ENCODE results near the gene PNMA1. TPM values are rescaled to one million over a fixed set of nuclear protein-coding genes. Genes with fewer than 3 reads are reported as not detected.

Gene PNMA1
- total and polyA plus RNA-seq, 9 of the 15 experiments (the other 6 are each of a cell fraction or from before 2014, with no cell fraction given) = 1.7 to 26.4 (median 8.7) TPM

DNA sequence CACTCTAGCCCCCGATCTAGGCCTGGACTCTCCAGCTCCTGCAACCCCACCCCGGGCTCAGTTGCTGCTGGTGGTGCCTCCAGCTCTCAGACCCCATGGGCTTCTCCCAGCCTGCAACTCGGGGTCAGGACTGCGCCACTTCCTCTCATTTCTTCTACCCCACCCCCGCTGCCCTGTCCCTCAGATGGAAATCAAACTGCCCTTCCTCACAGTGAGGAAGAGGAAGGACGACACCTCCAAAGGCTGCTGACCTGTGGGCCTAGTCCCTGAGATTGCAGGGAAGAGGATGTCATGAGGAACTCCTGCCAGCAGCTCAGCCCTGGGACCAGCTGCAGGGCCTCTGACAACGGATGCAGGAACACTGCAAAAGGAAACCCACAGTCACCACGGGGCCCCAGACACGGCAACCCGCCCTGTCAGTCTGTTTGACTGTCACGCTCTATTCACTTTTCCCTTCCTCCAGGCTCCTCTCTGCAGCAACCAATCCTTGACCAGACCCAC, 29.3 kb upstream of the PNMA1 start:
- ATAC-seq = peak; percentile 1; the same call in 1 of the 3 replicates
- H3K9ac ChIP-seq (ENCODE audit: insufficient read depth in 1 of 2, low read depth in 2 of 2, low read length in 2 of 2) = peak overlapping the region; percentile 59 to 77
- peak overlapping the region; percentile 86 for H3K27ac ChIP-seq (ENCODE audit: extremely low read depth, low read depth, low read length)

More for the DNA sequence above, 29.3 kb upstream of the PNMA1 start:
- FAIRE-seq = peak; percentile 49
- ChIA-PET POLR2A (interaction anchor here (1.6 to 6.8 kb wide), 5 partner anchors 11 to 19 kb away, joined by 4 to 80 read pairs (median 5); a partner anchor contains a TSS), CTCF (ENCODE audit: low intra/inter-chr PET ratio) (no interaction called here)
- Histone ChIP-seq H3K36me3 (ENCODE audit: control insufficient read depth, insufficient read depth, low read length) (peaks cover 44% of the 10 kb centered on the region; the same call in 2 of the 3 replicates), H3K4me3 (no peak overlapping the region), H3K4me1 (replicated peaks in 1 of 2; ENCODE audit: control insufficient read depth in 2 of 2, insufficient read depth in 2 of 2, low read length in 2 of 2) (peaks cover 71 to 86% of the 10 kb centered on the region in 2 experiments), H3K9me1 (ENCODE audit: control insufficient read depth, insufficient read depth, low read length) (no peaks in the 10 kb centered on the region), H3K4me2 (ENCODE audit: insufficient read depth, low read length) (peak overlapping the region; percentile 58), H3K27me3 (ENCODE audit: control insufficient read depth in 2 of 2, insufficient read depth in 2 of 2, low read length in 2 of 2) (no peaks in the 10 kb centered on the region), H3K79me2 (ENCODE audit: control insufficient read depth, insufficient read depth, low read length) (peaks cover 100% of the 10 kb centered on the region), H4K20me1 (replicated peaks; ENCODE audit: control insufficient read depth, insufficient read depth, low read length) (peaks cover 5% of the 10 kb centered on the region; the same call in 1 of the 2 replicates), H3K9me3 (replicated peaks; ENCODE audit: control insufficient read depth, insufficient read depth, low read depth, low read length) (no peaks in the 10 kb centered on the region), H2AFZ (ENCODE audit: low read depth, low read length) (no peak overlapping the region)
- 20% methylated on average over 6 of the region's 11 CpGs for WGBS (ENCODE audit: insufficient coverage, low coverage, missing lambda C conversion rate)
- TF ChIP-seq ZNF717 (CRISPR knock-in tag; IDR thresholded peaks at IDR 0.05) (no peak), KDM1A (IDR thresholded peaks at IDR 0.05) (peak in 1 of 2 experiments; percentile 25; a peak in 1 of 4 replicates), BACH1 (tag; IDR thresholded peaks at IDR 0.05) (no peak), PKNOX1 (IDR thresholded peaks at IDR 0.05) (peak; percentile 67), HDAC1 (IDR thresholded peaks at IDR 0.05) (peak in 1 of 2 experiments; percentile 11; a peak in 1 of 4 replicates), ETV6 (IDR thresholded peaks at IDR 0.05; ENCODE audit: borderline replicate concordance in 1 of 2, low read depth in 2 of 2, low read length in 1 of 2) (peak; percentile 52 to 89; a peak in 3 of 4 replicates), ETV6 (CRISPR knock-in tag; IDR thresholded peaks at IDR 0.05; ENCODE audit: borderline replicate concordance) (no peak), ZFX (CRISPR knock-in tag; IDR thresholded peaks at IDR 0.05) (0 out of 2 replicates have a peak, but pooled peaks have one; percentile 1), CBX3 (IDR thresholded peaks at IDR 0.05; ENCODE audit: borderline replicate concordance in 1 of 2, low read length in 2 of 2) (no peak), SPI1 (IDR thresholded peaks at IDR 0.05; ENCODE audit: borderline replicate concordance, low read depth, low read length) (peak; percentile 60), BDP1 (IDR thresholded peaks at IDR 0.05; ENCODE audit: insufficient read depth, insufficient read length) (no peak), RBBP5 (IDR thresholded peaks at IDR 0.05; ENCODE audit: borderline replicate concordance, insufficient read depth, low read length, poor library complexity, severe bottlenecking) (peak; percentile 24)
- TF ChIP-seq, protein P1, sequence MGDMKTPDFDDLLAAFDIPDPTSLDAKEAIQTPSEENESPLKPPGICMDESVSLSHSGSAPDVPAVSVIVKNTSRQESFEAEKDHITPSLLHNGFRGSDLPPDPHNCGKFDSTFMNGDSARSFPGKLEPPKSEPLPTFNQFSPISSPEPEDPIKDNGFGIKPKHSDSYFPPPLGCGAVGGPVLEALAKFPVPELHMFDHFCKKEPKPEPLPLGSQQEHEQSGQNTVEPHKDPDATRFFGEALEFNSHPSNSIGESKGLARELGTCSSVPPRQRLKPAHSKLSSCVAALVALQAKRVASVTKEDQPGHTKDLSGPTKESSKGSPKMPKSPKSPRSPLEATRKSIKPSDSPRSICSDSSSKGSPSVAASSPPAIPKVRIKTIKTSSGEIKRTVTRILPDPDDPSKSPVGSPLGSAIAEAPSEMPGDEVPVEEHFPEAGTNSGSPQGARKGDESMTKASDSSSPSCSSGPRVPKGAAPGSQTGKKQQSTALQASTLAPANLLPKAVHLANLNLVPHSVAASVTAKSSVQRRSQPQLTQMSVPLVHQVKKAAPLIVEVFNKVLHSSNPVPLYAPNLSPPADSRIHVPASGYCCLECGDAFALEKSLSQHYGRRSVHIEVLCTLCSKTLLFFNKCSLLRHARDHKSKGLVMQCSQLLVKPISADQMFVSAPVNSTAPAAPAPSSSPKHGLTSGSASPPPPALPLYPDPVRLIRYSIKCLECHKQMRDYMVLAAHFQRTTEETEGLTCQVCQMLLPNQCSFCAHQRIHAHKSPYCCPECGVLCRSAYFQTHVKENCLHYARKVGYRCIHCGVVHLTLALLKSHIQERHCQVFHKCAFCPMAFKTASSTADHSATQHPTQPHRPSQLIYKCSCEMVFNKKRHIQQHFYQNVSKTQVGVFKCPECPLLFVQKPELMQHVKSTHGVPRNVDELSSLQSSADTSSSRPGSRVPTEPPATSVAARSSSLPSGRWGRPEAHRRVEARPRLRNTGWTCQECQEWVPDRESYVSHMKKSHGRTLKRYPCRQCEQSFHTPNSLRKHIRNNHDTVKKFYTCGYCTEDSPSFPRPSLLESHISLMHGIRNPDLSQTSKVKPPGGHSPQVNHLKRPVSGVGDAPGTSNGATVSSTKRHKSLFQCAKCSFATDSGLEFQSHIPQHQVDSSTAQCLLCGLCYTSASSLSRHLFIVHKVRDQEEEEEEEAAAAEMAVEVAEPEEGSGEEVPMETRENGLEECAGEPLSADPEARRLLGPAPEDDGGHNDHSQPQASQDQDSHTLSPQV (IDR thresholded peaks at IDR 0.05) = peak; percentile 38; the same call in 1 of the 2 replicates
- TF ChIP-seq, protein P2, sequence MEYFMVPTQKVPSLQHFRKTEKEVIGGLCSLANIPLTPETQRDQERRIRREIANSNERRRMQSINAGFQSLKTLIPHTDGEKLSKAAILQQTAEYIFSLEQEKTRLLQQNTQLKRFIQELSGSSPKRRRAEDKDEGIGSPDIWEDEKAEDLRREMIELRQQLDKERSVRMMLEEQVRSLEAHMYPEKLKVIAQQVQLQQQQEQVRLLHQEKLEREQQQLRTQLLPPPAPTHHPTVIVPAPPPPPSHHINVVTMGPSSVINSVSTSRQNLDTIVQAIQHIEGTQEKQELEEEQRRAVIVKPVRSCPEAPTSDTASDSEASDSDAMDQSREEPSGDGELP (CRISPR knock-in tag; IDR thresholded peaks at IDR 0.05; ENCODE audit: borderline replicate concordance) = 0 out of 2 replicates have a peak, but pooled peaks have one; percentile 28
- no TSS peak for BruUV-seq (replicated peaks)
- in situ Hi-C loops (cut with MboI) (no loop called here), intact Hi-C loops (cut with micrococcal nuclease) (loop anchor here (5.0 kb wide), 2 partner anchors 84 to 144 kb away; partner anchors contain the start of gene ZNF410)
- peak in 1 of 4 experiments; percentile 49 for DNase-seq (ENCODE audit: extremely low read depth in 1 of 4, low spot score in 3 of 4)
